ENCODE data around the gene GSTT2B. TPM values are rescaled to one million over a fixed set of nuclear protein-coding genes. Genes with fewer than 3 reads are reported as not detected.
"Not testable (repeated sequence)": the region's sequence is repeated elsewhere in the genome, so short reads cannot be mapped to it uniquely, and the experiment has no call there.

The GSTT2B gene
- 0.19 TPM in 1 of 2 replicates, not detected in the other for total RNA-seq (ENCODE audit: low replicate concordance)

- not testable (repeated sequence) for H3K27me3 ChIP-seq; H4K20me1 ChIP-seq (ENCODE audit: low read depth); H3K79me2 ChIP-seq (ENCODE audit: low read depth); H3K36me3 Mint-ChIP-seq; H3K27ac Mint-ChIP-seq; H3K4me3 ChIP-seq; H3K27ac ChIP-seq; H3K9me3 Mint-ChIP-seq; H3K27me3 Mint-ChIP-seq (ENCODE audit: insufficient read depth, low read depth); H3K36me3 ChIP-seq; H3K4me1 ChIP-seq; DNase-seq (ENCODE audit: low spot score); H2AFZ ChIP-seq (replicated peaks); H3K4me2 ChIP-seq; H3K9me3 ChIP-seq (ENCODE audit: low read depth); H3K9ac ChIP-seq; H3K4me3 Mint-ChIP-seq; H3K4me1 Mint-ChIP-seq; H3F3A ChIP-seq (ENCODE audit: low read depth)
Observed at GRCh38 chr22:23961084-23961771, at the start of gene GSTT2B. GSTT2B (minus strand) TSS chr22:23961195; CDS start chr22:23961131, 64 bp downstream.

GRCh38 chr22:24010018-24010391, 49.0 kb upstream of the GSTT2B start:
- Histone ChIP-seq H3K4me3 (no peak overlapping the region), H3K9me3 (ENCODE audit: low read depth) (no peaks in the 10 kb centered on the region), H3K79me2 (ENCODE audit: low read depth) (peaks cover 35% of the 10 kb centered on the region), H3K4me2 (no peak overlapping the region), H3K27ac (no peak overlapping the region), H4K20me1 (ENCODE audit: low read depth) (peaks cover 5% of the 10 kb centered on the region), H3K4me1 (peaks cover 13% of the 10 kb centered on the region), H3K36me3 (no peaks in the 10 kb centered on the region), H3K27me3 (no peaks in the 10 kb centered on the region), H3F3A (ENCODE audit: low read depth) (peaks cover 22% of the 10 kb centered on the region), H2AFZ (replicated peaks) (peak overlapping the region; percentile 63), H3K9ac (no peak overlapping the region)
- no peak for TF ChIP-seq CTCF (IDR thresholded peaks at IDR 0.05)
- TF ChIP-seq EZH2 (IDR thresholded peaks at IDR 0.05), result no peak
- no peak for TF ChIP-seq EZH2phosphoT487 (IDR thresholded peaks at IDR 0.05)
- Mint-ChIP-seq H3K27me3 (ENCODE audit: insufficient read depth, low read depth) (no peaks in the 10 kb centered on the region), H3K27ac (no peak overlapping the region), H3K36me3 (peaks cover 3% of the 10 kb centered on the region), H3K4me1 (peaks cover 13% of the 10 kb centered on the region), H3K4me3 (peak overlapping the region; percentile 71), H3K9me3 (no peaks in the 10 kb centered on the region)
- no peak for DNase-seq (ENCODE audit: low spot score)

- H3K36me3 Mint-ChIP-seq, result peaks cover under 1% of the 10 kb centered on the region
Observed at GRCh38 chr22:24009227-24010017, 48.4 kb upstream of the GSTT2B start.

More at GRCh38 chr22:24009227-24010017, 48.4 kb upstream of the GSTT2B start:
- H3K4me1 ChIP-seq, result peaks cover 13% of the 10 kb centered on the region
- H3K4me3 ChIP-seq, result no peak overlapping the region
- no peak overlapping the region for H3K27ac ChIP-seq
- no peak for DNase-seq (ENCODE audit: low spot score)
- peaks cover 30% of the 10 kb centered on the region for H3K79me2 ChIP-seq (ENCODE audit: low read depth)
- peak overlapping the region; percentile 71 for H3K4me3 Mint-ChIP-seq
- peaks cover 22% of the 10 kb centered on the region for H3F3A ChIP-seq (ENCODE audit: low read depth)
- no peaks in the 10 kb centered on the region for H3K36me3 ChIP-seq
- peak overlapping the region; percentile 63 for H2AFZ ChIP-seq (replicated peaks)
- H3K4me2 ChIP-seq, result no peak overlapping the region
- H3K27me3 ChIP-seq, result no peaks in the 10 kb centered on the region
- peaks cover 13% of the 10 kb centered on the region for H3K4me1 Mint-ChIP-seq
- H4K20me1 ChIP-seq (ENCODE audit: low read depth), result peaks cover 5% of the 10 kb centered on the region
- H3K27ac Mint-ChIP-seq, result peak overlapping the region; percentile 80
- H3K9me3 Mint-ChIP-seq, result no peaks in the 10 kb centered on the region
- TF ChIP-seq CTCF (IDR thresholded peaks at IDR 0.05) (no peak), EZH2phosphoT487 (IDR thresholded peaks at IDR 0.05) (no peak), EZH2 (IDR thresholded peaks at IDR 0.05) (no peak)
- no peaks in the 10 kb centered on the region for H3K9me3 ChIP-seq (ENCODE audit: low read depth)
- H3K27me3 Mint-ChIP-seq (ENCODE audit: insufficient read depth, low read depth), result no peaks in the 10 kb centered on the region
- H3K9ac ChIP-seq, result no peak overlapping the region
